Measurements from ENCODE around the gene RHPN2. TPM values are rescaled to one million over a fixed set of nuclear protein-coding genes. Genes with fewer than 3 reads are reported as not detected.

RHPN2 gene
- total and polyA plus RNA-seq, 2 donors from 2014 or later = 13.5 to 50.3 TPM

GRCh38 chr19:33110137-33110910 is 45.6 kb upstream of the RHPN2 start:
- no peak for TF ChIP-seq CTCF (IDR thresholded peaks at IDR 0.05; ENCODE audit: borderline replicate concordance, extremely low read depth, insufficient read depth)
- no peaks in the 10 kb centered on the region for H3K27me3 ChIP-seq (ENCODE audit: control insufficient read depth, insufficient read depth, low read length)
- intact Hi-C loops (cut with DNase I) = no loop called here
- H3K9me3 ChIP-seq (ENCODE audit: control insufficient read depth in 2 of 3, insufficient read depth in 1 of 3, low read length in 3 of 3) = no peaks in the 10 kb centered on the region
- peaks cover 0 to 38% (median 26%) of the 10 kb centered on the region in 3 donors for H3K36me3 ChIP-seq (ENCODE audit: control insufficient read depth in 2 of 3, insufficient read depth in 3 of 3, low read length in 3 of 3)
- FAIRE-seq (no peak), DNase-seq (no peak)
- no peaks in the 10 kb centered on the region for H3K4me1 ChIP-seq (ENCODE audit: control insufficient read depth in 2 of 3, insufficient read depth in 2 of 3, low read depth in 1 of 3, low read length in 3 of 3)
- no peak overlapping the region for H3K9ac ChIP-seq (ENCODE audit: low read length in 3 of 3)
- H3K27ac ChIP-seq (ENCODE audit: low read depth in 2 of 2, low read length in 2 of 2) = no peak overlapping the region
- no peak overlapping the region for H3K4me3 ChIP-seq (ENCODE audit: low read length in 3 of 3)

GRCh38 chr19:33108161-33108560 is 43.5 kb upstream of the RHPN2 start:
- Histone ChIP-seq H3K9me3 (ENCODE audit: control insufficient read depth in 2 of 3, insufficient read depth in 1 of 3, low read length in 3 of 3) (no peaks in the 10 kb centered on the region), H3K4me1 (ENCODE audit: control insufficient read depth in 2 of 3, insufficient read depth in 2 of 3, low read depth in 1 of 3, low read length in 3 of 3) (no peaks in the 10 kb centered on the region), H3K36me3 (ENCODE audit: control insufficient read depth in 2 of 3, insufficient read depth in 3 of 3, low read length in 3 of 3) (peaks cover 0 to 30% (median 16%) of the 10 kb centered on the region in 3 donors), H3K9ac (ENCODE audit: low read length in 3 of 3) (no peak overlapping the region), H3K27me3 (ENCODE audit: control insufficient read depth, insufficient read depth, low read length) (no peaks in the 10 kb centered on the region), H3K4me3 (ENCODE audit: low read length in 3 of 3) (no peak overlapping the region), H3K27ac (ENCODE audit: low read depth in 2 of 2, low read length in 2 of 2) (no peak overlapping the region)
- intact Hi-C loops (cut with DNase I) = no loop called here
- TF ChIP-seq CTCF (IDR thresholded peaks at IDR 0.05; ENCODE audit: borderline replicate concordance, extremely low read depth, insufficient read depth) = no peak
- no peak for FAIRE-seq
- no peak for DNase-seq

GRCh38 chr19:33102893-33103292 is 38.2 kb upstream of the RHPN2 start:
- Histone ChIP-seq H3K27ac (ENCODE audit: low read depth in 2 of 2, low read length in 2 of 2) (no peak overlapping the region), H3K27me3 (ENCODE audit: control insufficient read depth, insufficient read depth, low read length) (no peaks in the 10 kb centered on the region), H3K36me3 (ENCODE audit: control insufficient read depth in 2 of 3, insufficient read depth in 3 of 3, low read length in 3 of 3) (peaks cover 3 to 36% (median 23%) of the 10 kb centered on the region in 3 donors), H3K4me1 (ENCODE audit: control insufficient read depth in 2 of 3, insufficient read depth in 2 of 3, low read depth in 1 of 3, low read length in 3 of 3) (no peaks in the 10 kb centered on the region), H3K9me3 (ENCODE audit: control insufficient read depth in 2 of 3, insufficient read depth in 1 of 3, low read length in 3 of 3) (no peaks in the 10 kb centered on the region), H3K4me3 (ENCODE audit: low read length in 3 of 3) (no peak overlapping the region), H3K9ac (ENCODE audit: low read length in 3 of 3) (no peak overlapping the region)
- no peak for TF ChIP-seq CTCF (IDR thresholded peaks at IDR 0.05; ENCODE audit: borderline replicate concordance, extremely low read depth, insufficient read depth)
- DNase-seq (no peak), FAIRE-seq (no peak)
- intact Hi-C loops (cut with DNase I) = no loop called here
